Stimulated activated CD4-positive, alpha-beta T cell treated with anti-CD3 and anti-CD28 coated beads, Interleukin-12 subunit alpha, Interleukin-12 subunit beta, amount 100 ng/mL, for 4 hours (primary cell): ENCODE results near the gene DRD5.
"Not testable (repeated sequence)": the region's sequence is repeated elsewhere in the genome, so short reads cannot be mapped to it uniquely, and the experiment has no call there.

Experiments used
- DNase-seq: peaks from one replicate; pipeline ENCODE4 v3.0.0-alpha.2; 2020

Gene DRD5

DNA sequence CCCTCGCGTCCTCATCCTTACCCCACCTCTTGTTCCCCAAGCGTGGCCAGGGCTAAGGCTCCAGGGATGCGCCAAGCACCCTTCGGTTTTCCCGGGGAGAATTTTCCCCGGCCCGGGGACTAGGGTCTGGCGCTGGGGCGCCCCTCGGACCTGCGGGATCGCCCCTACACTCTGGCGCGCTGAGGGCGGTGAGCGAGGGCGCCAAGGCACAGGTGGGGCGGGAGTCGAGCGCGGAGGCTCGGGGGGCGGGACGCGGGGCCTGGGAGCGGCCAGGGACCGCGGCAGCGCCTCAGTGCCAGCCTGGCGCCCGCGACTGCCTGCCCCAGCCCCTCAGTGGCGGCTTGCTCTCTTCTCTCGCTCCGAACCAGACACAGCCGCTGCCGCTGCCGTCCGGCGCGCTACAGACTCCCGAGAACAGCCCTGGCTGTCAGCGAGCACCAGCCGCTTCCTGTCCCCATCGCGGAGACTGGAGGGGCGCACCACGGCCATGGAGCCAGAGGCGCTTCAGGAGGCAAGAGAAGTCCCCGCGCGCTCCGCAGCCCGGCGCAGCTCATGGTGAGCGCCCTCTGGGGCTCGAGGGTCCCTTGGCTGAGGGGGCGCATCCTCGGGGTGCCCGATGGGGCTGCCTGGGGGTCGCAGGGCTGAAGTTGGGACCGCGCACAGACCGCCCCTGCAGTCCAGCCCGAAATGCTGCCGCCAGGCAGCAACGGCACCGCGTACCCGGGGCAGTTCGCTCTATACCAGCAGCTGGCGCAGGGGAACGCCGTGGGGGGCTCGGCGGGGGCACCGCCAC is at the start of gene DRD5:
Gene DRD5, plus strand, starts transcription at position 292 of the 793 bp plus-strand sequence. Its CDS starts 396 bp downstream, at position 688.
- DNase-seq, result no peak

DNA sequence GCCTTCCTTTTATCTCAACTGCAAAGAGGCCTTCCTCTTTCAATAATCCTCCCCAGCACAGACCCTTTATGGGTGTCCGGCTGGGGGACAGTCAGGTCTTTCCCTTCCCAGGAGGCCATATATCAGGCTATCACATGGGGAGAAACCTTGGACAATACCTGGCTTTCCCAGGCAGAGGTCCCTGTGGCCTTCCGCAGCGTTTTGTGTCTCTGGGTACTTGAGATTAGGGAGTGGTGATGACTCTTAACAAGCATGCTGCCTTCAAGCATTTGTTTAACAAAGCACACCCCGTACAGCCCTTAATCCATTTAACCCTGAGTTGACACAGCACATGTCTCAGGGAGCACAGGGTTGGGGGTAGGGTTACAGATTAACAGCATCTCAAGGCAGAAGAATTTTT is 49.2 kb upstream of the DRD5 start:
- not testable (repeated sequence) for DNase-seq

DNA sequence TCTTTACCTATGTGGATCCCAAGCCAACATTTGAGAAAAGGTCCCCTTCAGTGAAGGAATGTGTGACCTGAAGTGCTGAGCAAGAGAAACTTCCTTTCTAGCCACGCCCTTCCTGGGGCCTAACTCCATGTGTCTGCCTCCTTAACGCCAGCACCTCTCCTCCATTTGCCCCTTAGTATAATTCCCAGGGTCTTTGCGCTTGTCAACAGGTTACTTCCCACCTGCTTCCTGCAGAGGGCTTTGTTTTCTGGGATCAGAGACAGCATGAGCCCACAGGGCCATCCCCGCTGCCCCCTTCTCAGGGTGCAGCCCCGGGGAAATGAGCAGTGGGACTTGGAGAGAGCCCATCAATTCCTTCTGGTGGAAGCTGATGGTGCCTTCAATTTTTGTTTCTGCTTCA is 45.9 kb upstream of the DRD5 start:
- no peak for DNase-seq

DNA sequence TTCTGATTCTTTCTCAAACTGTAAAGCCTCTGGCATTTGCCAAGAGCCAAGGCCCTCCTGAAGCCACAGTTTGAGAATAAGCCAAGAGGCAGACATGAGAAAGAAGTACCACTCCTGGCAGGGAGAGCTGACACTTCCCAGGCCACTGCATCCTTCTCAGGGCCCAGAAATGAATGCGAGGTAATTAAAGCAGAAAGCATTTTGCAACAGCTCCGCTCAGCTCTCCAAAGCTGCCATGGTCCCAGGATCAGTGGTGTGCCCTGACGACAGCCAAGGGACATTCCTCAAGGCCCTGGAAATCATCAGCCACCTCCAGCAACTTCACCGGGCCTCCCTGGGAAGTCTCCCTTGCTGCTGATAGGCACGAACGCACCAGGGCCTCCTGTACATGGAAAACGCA is 44.2 kb upstream of the DRD5 start:
- DNase-seq, result not testable (repeated sequence)

DNA sequence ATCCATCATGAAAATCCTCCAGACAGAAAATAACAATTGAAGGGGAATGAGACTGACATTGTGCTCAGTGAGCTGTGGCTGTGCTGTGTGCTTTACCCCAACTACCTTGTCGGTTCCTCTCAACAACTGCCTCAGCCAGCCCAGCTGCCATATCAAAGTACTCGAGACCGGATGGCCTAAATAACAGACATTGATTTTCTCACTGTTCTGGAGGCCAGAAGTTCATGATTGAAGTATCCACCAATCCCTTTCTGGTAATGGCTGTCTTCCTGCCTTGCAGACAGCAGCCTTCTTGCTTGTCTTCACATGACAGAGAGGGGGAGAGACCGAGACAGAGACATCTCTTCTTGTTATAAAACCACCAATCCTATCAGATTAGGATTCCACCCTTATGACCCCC is 37.6 kb upstream of the DRD5 start:
- DNase-seq, result not testable (repeated sequence)

DNA sequence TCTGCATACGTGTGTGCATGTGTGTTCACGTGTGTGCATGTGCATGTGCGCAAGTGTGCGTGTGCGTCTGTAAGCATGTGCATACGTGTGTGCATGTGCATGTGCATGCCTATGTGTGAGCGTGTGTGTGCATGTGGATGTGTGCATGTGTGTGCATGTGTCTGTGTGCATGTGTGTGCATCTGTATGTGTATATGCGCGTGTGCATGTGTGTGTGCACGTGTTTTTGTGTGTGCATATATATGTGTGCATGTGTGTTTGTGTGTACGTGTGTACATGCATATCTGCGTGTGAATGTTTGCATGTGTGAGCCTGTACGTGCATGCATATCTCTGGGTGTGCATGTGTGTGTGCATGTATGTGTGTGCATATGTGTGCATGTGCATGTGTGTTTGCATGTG is 35.7 kb upstream of the DRD5 start:
- no peak for DNase-seq

DNA sequence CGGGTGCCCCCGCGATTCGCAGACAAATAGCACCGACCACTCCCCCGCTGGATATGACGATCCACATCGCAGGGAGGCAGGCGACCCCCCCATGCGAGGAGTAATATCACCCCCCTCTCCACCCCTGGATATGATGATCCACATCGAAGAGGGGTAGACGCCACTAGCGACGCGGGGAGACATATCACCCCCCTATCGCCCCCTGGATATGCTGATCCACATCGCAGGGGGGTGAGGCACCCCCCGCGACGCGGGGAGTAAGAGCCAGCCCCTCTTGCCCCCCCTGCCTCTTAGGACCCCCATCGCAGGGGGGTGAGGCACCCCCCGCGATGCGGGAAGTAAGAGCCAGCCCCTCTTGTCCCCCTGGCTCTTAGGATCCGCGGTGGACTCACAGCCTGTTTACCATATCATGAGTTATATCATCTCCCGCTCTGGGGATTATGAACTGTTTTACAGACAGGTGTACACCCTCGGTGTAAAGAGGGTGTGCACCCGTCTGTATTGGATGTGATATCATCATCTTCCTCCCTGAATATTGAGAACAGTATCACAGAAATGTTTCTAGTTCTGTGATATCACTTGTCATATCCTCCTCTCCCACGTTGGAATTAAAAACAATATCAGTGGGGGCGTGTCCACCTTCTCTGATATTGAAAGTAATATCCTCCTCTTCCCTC is 22.7 kb upstream of the DRD5 start:
- DNase-seq, result no peak

DNA sequence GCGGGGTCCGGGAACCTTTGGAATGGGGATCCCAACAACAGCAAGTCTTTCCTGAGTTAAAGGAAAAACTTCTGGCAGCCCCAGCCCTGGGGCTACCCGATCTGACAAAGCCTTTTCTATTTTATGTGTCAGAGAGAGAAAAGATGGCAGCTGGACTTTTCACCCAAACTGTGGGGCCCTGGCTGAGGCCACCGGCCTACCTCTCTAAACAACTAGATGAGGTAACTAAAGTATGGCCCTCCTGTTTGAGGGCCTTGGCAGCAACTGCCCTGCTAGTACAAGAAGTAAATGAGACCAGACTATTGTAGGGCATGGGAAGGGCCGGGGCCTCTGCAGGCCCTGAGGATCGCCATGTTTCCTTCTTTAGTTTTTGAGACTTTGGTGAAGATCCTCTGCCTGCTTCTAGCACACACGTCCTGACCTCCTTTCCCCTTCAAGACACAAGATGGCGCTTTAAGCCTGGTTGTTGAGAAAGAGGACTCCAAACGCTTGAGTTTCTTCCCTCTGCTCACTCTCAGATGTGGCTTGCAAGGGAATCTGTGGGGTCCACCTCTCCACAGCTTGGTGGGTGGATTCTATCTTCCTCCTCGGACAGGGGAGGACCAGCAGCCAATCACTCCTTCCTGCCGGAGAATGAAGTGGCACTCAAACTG is 18.5 kb upstream of the DRD5 start:
- DNase-seq, result no peak

DNA sequence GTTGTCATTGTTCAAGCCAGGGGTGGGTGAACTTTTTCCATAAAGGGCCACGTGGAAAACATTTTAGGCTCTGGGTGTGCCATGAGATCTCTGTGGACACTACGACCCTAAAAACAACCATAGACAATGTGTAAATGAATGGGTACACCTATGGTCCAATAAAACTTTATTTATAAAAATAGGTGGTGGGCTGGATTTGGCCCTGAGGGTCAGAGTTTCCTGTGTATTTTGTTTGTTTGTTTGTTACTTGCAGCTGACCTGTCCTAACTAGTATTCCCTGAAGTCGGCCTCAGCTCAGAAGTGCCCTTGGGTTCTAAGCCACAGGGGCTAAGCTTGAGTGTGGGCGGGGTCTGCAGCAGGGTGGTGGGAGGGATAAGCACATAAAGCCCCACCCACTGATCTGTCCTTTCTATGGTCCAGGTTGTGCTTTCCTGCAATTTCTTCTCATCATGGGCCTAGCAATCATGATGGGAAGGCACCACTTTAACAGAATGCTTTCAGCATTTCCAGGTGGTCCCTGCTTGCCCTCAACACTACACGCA is 17.2 kb upstream of the DRD5 start:
- no peak for DNase-seq

DNA sequence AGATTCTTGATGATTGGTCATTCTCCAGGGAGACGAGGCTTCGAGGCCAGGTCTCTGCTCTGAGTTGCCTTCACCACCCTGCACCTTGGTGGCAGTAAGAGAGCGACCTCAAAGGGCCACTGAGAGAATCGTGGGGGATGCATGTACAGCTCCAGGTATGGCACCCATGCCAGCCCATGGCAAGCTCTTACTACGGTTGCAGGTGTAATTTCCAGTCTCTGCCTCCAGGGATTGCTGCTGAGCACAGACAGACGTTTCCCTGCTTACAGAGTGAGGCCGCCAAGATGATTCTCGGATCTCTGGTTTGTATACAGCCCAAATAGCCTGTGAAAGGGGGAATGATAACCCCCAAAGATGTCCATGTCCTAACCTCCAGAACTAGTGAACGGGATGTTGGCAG is 16.3 kb upstream of the DRD5 start:
- no peak for DNase-seq

DNA sequence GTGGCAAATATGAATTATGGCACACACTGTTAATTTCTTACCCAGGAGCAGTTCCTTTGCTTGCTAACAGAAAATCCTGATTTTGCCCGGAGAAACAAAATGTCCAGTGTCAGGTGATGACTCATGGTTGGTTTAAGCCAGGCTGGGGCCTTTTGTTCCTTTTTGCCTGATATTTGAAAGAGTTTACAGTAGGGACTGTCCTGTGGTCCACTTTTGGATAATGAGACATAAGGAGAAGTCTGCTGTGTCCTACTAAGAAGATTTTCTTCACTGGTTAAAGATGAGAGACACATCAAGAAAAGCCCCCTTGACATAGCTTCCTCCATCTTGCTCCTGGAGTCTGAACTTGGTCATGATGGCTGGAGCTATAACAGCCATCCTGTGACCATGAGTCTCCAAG is 12.1 kb upstream of the DRD5 start:
- no peak for DNase-seq

DNA sequence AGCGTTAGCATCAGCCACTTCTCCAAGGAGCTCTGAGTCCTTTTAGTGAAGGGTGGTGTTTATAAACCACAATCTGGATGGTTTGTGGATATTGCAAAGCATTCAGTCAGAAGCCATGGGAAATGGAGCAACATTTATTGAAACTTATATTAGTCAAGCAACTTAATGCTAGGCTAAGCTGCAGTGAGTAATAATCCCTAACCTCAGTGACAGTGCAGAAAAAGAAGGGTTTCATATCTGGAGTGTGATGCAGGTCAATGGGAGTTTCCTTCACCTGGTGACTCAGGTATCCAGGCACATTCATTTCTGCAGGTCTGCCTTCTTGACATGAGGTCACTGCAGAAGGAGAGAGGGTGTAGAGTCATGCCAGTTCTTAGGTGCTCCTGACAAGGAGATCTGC is 10.4 kb upstream of the DRD5 start:
- DNase-seq, result no peak

DNA sequence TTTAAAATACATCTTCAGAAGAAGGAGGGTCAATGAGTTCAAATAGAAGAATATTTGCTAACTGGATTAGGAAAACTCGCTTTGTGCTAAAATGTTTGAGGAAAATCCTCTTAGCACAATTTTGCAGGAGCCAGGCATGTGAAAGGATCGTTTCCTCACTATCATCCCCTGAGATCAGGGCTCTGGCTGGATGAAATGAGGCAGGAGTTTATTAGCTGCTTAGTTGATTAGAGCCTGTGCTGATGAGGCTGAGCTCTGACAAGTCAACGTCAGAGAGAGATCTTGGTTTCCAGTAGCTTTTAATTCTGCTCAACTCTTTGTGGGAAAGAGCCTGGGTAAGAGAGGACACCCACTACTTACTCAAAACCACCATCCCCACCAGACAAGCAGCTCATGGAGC is 8.0 kb upstream of the DRD5 start:
- no peak for DNase-seq

DNA sequence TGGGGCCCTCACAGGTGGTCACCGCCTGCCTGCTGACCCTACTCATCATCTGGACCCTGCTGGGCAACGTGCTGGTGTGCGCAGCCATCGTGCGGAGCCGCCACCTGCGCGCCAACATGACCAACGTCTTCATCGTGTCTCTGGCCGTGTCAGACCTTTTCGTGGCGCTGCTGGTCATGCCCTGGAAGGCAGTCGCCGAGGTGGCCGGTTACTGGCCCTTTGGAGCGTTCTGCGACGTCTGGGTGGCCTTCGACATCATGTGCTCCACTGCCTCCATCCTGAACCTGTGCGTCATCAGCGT is 652 bp downstream of the DRD5 start:
- no peak for DNase-seq

DNA sequence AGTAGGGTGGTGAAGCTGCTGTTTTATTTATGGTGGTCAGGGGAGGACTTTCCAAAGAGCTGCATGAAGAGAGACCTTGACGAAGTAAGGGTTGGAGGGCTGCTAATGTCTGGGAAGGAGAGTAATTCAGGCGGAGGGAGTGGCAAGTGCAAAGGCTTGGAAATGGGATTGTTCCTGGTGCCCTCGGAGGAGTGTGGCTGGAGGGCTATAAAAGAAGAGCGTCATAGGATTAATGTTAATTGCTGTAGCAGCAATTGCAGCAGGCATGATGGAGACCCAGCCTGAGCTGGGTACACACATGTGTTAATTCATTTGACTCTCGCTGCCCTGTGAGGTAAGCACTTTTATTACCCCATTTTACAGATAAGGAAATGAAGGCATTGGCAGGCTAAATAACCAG is 4.5 kb downstream of the DRD5 start:
- not testable (repeated sequence) for DNase-seq

DNA sequence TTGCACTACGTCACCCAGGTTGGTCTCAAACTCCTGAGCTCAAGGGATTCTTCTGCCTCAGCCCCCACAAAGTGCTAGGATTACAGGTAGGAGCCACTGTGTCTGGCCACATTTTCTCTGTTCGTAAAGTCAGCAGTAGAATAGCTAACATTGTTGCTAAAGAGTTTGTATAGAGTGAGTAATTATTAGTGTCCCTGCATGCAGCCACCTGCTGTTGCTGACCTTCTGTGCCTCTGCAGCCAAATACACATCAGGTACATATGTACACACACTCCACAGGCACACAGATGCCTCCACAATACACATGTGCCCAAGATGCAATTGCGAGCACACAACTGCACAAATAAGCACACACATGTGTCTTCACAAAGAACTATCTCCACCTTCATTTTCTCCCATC is 10.9 kb downstream of the DRD5 start:
- DNase-seq, result no peak

DNA sequence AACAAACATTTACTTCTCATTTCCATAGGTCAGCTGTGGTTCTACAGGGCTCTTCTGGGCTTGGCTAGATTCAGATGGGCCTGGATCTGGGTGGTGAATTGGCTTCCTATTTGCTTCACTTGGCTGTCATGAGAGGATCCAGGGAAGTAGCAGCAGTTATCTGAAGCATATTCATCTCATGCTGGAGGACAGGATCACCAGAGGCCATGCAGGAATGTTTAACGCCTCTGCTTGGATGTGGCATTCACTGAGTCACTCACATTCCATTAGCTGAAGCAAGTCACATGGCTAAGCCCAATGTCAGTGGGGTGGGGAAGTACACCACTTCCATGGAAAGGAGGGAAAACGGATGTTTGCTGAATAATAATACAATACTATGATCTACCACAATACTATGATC is 15.2 kb downstream of the DRD5 start:
- DNase-seq, result not testable (repeated sequence)

DNA sequence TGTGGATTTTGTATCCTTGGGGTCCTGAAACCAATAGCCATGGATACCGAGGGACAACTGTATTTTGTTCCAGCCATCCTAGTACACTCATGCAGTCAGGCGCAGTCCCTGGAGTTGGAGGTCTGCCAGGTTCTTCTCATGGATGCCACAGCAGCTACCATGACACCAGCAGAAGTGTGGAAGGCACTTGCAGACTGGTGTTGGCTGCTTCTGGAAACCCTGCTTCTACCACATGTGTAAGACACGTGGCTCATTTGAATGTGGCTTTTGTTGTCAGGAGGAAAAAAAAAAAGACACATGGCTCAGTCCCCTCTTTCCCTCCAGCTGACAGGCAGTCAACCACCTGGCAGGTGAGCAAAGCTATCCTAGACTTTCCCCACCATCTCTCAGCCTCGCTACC is 19.4 kb downstream of the DRD5 start:
- DNase-seq, result no peak

DNA sequence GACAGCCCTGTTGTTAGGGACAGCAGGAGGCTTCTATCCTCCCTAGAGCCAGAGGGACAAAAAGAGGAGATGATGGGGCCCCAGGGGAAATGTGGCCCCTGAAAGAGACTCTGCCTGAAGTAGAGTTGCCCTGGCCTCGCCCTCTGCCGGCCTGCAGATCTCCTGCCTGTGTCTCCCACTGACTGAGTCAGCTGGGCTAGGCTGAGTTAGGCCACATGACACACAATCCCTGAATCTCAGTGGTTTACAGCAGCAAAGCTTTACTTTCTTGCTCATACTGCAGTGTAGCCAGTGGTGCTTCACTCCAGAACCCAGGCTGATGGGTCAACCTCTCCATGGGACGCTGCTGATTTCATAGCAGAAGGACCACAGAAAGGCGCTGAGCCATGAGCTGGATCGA is 23.5 kb downstream of the DRD5 start:
- DNase-seq, result no peak

DNA sequence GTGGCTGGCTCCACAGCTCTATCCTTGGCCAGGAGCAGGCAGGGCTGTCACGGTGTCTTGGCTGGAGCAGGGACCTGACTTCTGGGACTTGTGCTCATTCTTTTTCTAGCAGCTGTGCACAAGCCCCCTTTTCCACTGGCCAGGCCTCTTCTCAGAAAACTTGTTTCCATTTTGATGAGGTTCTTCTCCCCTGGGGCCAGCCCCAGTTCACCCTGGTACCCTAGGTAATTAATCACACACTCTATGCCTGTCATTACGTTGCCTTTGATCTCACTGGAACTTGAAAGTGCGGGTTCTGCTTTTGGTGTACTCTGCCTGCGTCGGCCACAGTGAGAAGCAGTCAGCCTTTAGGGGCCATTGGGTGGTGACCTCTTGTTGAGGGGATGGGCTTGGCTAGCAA is 26.6 kb downstream of the DRD5 start:
- DNase-seq, result no peak

DNA sequence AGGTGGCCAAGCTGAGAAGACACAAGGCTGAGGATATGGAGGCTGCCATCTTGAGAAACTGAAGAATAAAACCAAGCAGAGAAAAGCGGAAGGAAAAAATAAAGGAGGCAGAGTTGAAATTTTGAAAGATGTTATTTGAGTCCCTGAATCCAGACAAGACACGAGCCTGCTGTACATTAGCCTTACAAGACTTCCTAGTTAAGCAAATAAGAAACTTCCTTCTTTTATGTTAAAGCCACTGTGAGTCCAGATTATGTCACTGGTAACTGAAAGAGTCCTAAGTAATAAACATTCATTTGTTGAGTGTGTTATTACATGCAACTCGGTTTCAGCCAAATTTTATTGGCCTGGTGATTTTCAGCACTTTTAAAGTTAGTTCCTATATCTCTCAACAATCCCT is 30.4 kb downstream of the DRD5 start:
- no peak for DNase-seq

DNA sequence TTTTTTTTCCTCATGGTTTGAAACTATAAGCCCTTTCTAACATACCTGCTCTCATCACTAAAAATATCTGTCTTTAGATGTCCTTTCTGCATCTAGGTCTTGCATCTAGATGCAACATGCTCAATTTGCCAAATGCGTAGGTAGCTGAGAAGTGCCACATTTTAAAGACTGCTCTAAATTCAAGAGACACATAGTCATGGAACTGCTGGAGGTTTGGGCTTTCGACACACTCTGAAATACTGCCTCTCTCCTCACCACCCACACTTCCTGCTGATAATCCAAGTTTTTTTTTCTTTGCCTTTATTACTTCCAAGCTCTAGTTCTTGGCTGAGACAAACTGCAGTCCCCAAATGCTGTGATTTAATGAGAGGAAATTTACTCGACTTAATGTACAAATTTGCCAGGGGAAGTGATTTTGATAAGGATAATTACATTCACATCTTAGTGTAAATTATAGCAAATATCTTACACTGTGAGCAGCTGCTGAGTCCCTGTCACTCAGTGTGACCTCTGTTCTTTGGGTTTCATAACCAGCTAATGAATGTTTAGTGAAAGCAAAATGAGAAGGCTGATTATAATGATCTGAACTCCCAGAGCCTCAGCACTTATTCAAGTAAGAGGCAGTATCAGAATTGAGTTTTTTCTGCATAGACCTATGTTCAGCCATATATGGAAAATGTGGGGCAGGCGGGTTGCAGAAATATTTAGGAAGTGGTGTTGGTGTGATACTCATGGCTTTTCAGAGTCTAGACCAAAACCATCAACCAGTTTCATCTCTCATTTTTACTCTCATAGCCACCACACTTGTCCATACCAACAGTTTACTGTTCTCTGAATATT is 31.3 kb downstream of the DRD5 start:
- DNase-seq, result no peak

DNA sequence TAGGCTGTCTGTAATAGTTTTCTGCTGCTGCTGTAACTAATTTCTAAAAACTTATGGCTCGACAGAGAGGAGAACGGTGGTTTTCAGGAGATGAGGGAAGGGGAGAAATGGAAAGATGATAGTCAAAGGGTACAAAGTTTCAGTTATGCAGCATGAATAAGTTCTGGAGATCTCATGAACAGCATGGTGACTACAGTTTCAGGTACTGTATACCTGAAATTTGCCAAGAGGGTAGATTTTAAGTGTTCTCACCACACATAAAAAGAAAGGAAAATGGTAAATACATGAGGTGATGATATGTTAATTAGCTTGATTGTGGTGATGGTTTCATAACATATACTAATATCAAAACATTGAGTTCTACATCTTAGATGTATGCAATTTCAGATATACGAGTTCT is 34.9 kb downstream of the DRD5 start:
- no peak for DNase-seq
